Hepatocyte (in vitro differentiated cells): Measurements from ENCODE around the gene NYNRIN. TPM values are rescaled to one million over a fixed set of nuclear protein-coding genes. Genes with fewer than 3 reads are reported as not detected.

Experiments
- DNase-seq: peaks from one replicate; pipeline ENCODE4 v3.0.0-alpha.2; 2016; ENCODE audit warnings: low spot score
- H2AFZ ChIP-seq: fragments of 200-600 bp; sonication (generic); 2 replicates; pipeline ENCODE4 v1.6.0; 2016; ENCODE audit warnings: antibody characterized with exemption, mild to moderate bottlenecking
- H3K27ac ChIP-seq: fragments of 200-600 bp; sonication (generic); 2 replicates; pipeline ENCODE4 v1.5.1; 2016; ENCODE audit warnings: mild to moderate bottlenecking
- H3K27me3 ChIP-seq: fragments of 200-600 bp; sonication (generic); 2 replicates; pipeline ENCODE4 v1.6.1; 2016
- H3K36me3 ChIP-seq: fragments of 200-600 bp; sonication (generic); replicated peaks from 2 replicates; pipeline ENCODE4 v1.5.1; 2016; ENCODE audit warnings: low read depth; ENCODE audit not compliant: insufficient read depth
- H3K4me1 ChIP-seq: fragments of 200-600 bp; sonication (generic); 2 replicates; pipeline ENCODE4 v1.5.1; 2016; ENCODE audit warnings: mild to moderate bottlenecking, moderate library complexity; ENCODE audit not compliant: insufficient read depth
- H3K4me2 ChIP-seq: fragments of 200-600 bp; sonication (generic); 2 replicates; pipeline ENCODE4 v1.6.0; 2016
- H3K4me3 ChIP-seq: fragments of 200-600 bp; sonication (generic); 2 replicates; pipeline ENCODE4 v1.5.1; 2016; ENCODE audit warnings: mild to moderate bottlenecking
- H3K79me2 ChIP-seq: fragments of 200-600 bp; sonication (generic); 2 replicates; pipeline ENCODE4 v1.6.0; 2017; ENCODE audit warnings: mild to moderate bottlenecking
- H3K9me2 ChIP-seq: fragments of 200-600 bp; sonication (generic); replicated peaks from 2 replicates; pipeline ENCODE4 v1.6.0; 2017; ENCODE audit warnings: mild to moderate bottlenecking; ENCODE audit not compliant: insufficient read depth
- H3K9me3 ChIP-seq: fragments of 200-600 bp; sonication (generic); 2 replicates; pipeline ENCODE4 v1.5.1; 2016; ENCODE audit warnings: low read depth, mild to moderate bottlenecking
- H4K20me1 ChIP-seq: fragments of 200-600 bp; sonication (generic); 2 replicates; pipeline ENCODE4 v1.6.0; 2016; ENCODE audit warnings: mild to moderate bottlenecking; ENCODE audit not compliant: insufficient read depth, poor library complexity, severe bottlenecking
- EZH2 ChIP-seq: fragments of 200-600 bp; sonication (generic); IDR thresholded peaks from 2 replicates; pipeline ENCODE4 v1.6.1; 2016; ENCODE audit warnings: antibody characterized with exemption, mild to moderate bottlenecking, borderline replicate concordance
- EZH2phosphoT487 ChIP-seq: fragments of 200-600 bp; sonication (generic); IDR thresholded peaks from one replicate; pipeline ENCODE4 v1.6.1; 2018; ENCODE audit warnings: antibody characterized with exemption, mild to moderate bottlenecking, low read depth, moderate library complexity; ENCODE audit not compliant: unreplicated experiment, severe bottlenecking
- WGBS: methylation state at CpG from one replicate; pipeline ENCODE4 v1.1.6; 2016; ENCODE audit warnings: low lambda C conversion rate; ENCODE audit errors: missing lambda C conversion rate; 5-methylcytosine and 5-hydroxymethylcytosine counted together
- polyA plus RNA-seq: library from polyadenylated mRNA; unstranded; fragments of >200 nt; fragmentation: Nextera tagmentation; extraction: Ambion mirVana; gene quantifications from 2 replicates; pipeline ENCODE4 v1.2.1, GENCODE V29; 2016
- total RNA-seq: library from RNA; depleted of rRNA; stranded (reverse); fragments of >200 nt; gene quantifications from 2 replicates; pipeline ENCODE4 v1.2.3, GENCODE V29; 2014
- TF ChIP-seq, protein P1 (sequence below): fragments of 200-600 bp; sonication (generic); IDR thresholded peaks from 2 replicates; pipeline ENCODE4 v1.5.1; 2016; ENCODE audit warnings: antibody characterized with exemption, mild to moderate bottlenecking; ENCODE audit not compliant: poor library complexity

NYNRIN gene
- total and polyA plus RNA-seq, 2 experiments from 2014 or later: 34.5 to 56.5 TPM

DNA sequence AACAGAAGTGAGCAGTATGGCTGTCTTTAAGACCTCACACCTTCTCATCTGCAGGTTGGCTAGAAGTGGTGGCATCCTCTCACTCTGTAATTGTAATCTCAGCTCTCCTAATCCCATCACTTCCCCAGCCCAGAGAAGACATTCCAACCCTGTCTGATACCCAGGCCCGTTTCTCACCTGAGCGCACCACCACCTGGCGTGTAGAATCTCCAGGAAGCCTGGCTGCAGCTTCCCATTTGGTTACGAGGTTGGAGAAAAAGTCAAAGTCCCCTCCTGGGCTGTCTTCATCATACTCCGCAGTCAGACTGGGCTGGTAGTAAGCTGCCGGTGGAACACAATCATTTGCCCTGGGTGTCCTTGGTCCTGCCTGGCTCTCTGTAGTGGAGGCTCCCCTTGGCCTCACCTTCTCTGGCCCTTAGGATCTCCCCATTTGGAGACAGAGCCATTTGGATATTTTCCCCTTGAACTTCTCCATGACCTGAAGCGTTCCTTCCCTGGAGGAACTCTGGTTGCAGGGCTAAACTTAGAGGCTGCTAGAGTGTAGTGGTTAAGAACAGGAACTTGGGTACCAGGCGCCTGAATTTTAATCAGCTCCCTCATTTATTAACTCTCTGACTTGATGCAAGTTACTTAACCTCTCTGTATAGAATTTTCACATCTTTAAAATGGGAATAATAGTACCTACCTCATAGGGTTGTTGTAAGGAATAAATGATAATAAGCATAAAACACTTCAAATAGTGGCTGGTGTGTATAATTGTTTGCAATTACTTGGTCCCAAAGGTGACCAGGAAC, 42.0 kb downstream of the NYNRIN start:
- no peak for TF ChIP-seq EZH2phosphoT487
- no peak for TF ChIP-seq EZH2
- TF ChIP-seq, protein P1, sequence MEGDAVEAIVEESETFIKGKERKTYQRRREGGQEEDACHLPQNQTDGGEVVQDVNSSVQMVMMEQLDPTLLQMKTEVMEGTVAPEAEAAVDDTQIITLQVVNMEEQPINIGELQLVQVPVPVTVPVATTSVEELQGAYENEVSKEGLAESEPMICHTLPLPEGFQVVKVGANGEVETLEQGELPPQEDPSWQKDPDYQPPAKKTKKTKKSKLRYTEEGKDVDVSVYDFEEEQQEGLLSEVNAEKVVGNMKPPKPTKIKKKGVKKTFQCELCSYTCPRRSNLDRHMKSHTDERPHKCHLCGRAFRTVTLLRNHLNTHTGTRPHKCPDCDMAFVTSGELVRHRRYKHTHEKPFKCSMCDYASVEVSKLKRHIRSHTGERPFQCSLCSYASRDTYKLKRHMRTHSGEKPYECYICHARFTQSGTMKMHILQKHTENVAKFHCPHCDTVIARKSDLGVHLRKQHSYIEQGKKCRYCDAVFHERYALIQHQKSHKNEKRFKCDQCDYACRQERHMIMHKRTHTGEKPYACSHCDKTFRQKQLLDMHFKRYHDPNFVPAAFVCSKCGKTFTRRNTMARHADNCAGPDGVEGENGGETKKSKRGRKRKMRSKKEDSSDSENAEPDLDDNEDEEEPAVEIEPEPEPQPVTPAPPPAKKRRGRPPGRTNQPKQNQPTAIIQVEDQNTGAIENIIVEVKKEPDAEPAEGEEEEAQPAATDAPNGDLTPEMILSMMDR: no peak

DNA sequence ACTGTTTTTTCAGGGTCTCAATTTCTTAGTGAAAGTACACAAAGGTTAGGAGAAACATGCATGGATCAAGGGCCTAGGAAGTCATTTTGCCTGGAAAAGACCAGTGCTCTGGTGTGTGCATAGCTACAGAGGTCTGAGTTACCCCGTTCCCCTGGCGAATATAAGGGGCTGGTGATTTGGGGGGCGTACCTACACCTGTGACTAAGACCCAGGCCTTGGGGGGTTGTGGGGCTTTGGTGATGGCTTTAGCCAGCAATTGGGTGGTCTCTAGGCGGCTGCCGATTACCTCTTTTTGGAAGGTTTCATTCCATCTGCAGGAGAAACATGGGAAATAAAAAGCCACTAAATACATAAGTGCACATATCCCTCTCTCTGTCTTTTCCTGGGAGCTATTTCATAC, 42.7 kb downstream of the NYNRIN start:
- H2AFZ ChIP-seq: no peak overlapping the region
- peaks cover 7% of the 10 kb centered on the region for H3K4me1 ChIP-seq
- WGBS: 53% methylated on average over 5 of the region's 5 CpGs
- no peaks in the 10 kb centered on the region for H3K27me3 ChIP-seq
- peaks cover 18% of the 10 kb centered on the region for H3K79me2 ChIP-seq
- peaks cover 2% of the 10 kb centered on the region for H4K20me1 ChIP-seq
- no peaks in the 10 kb centered on the region for H3K9me3 ChIP-seq
- H3K4me2 ChIP-seq: peak overlapping the region; percentile 77
- H3K36me3 ChIP-seq: no peaks in the 10 kb centered on the region
- peak overlapping the region; percentile 22 for H3K4me3 ChIP-seq
- peak overlapping the region; percentile 98 for H3K27ac ChIP-seq
- no peaks in the 10 kb centered on the region for H3K9me2 ChIP-seq
- TF ChIP-seq EZH2phosphoT487 (no peak), EZH2 (no peak)
- TF ChIP-seq, protein P1: no peak
- no peak for DNase-seq

More for the DNA sequence above, 42.0 kb downstream of the NYNRIN start:
- H3K4me2 ChIP-seq: no peak overlapping the region
- no peak overlapping the region for H3K4me3 ChIP-seq
- H3K9me2 ChIP-seq: no peaks in the 10 kb centered on the region
- no peaks in the 10 kb centered on the region for H3K27me3 ChIP-seq
- no peaks in the 10 kb centered on the region for H3K36me3 ChIP-seq
- no peaks in the 10 kb centered on the region for H3K9me3 ChIP-seq
- peaks cover 2% of the 10 kb centered on the region for H4K20me1 ChIP-seq
- H3K27ac ChIP-seq: no peak overlapping the region
- DNase-seq: no peak
- WGBS: 93% methylated on average over 8 of the region's 8 CpGs
- H2AFZ ChIP-seq: no peak overlapping the region
- peaks cover 18% of the 10 kb centered on the region for H3K79me2 ChIP-seq
- H3K4me1 ChIP-seq: peaks cover 7% of the 10 kb centered on the region

DNA sequence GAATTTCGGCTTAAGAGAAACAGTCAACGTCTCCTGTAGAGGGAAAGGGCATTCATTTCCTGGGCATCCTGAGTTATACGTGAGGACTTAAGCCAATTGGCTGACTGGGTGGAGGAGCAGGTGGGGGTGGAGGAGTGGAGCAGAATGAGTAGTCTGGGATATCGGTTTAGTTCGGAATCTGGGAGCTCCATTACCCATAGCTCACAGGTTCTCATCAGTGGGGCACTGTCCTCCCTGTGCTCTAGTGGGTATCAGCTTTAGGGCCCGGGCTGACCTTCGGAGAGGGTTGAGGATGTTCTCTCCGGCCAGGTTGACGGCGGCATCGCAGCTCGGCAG, 43.1 kb downstream of the NYNRIN start:
- 4% methylated on average over 11 of the region's 12 CpGs for WGBS
- H2AFZ ChIP-seq: no peak overlapping the region

More for the DNA sequence above, 43.1 kb downstream of the NYNRIN start:
- H3K79me2 ChIP-seq: peaks cover 18% of the 10 kb centered on the region
- TF ChIP-seq, protein P1: no peak
- TF ChIP-seq EZH2phosphoT487 (no peak), EZH2 (no peak)
- DNase-seq: no peak
- H3K27ac ChIP-seq: peak overlapping the region; percentile 98
- H3K36me3 ChIP-seq: no peaks in the 10 kb centered on the region
- H4K20me1 ChIP-seq: peaks cover 2% of the 10 kb centered on the region
- no peaks in the 10 kb centered on the region for H3K9me3 ChIP-seq
- no peaks in the 10 kb centered on the region for H3K27me3 ChIP-seq
- H3K4me2 ChIP-seq: peak overlapping the region; percentile 77
- H3K9me2 ChIP-seq: no peaks in the 10 kb centered on the region
- peak overlapping the region; percentile 22 for H3K4me3 ChIP-seq
- H3K4me1 ChIP-seq: peaks cover 7% of the 10 kb centered on the region
